NCI-H146 (cell line): ENCODE measurements around the gene NKX2-3.

ENCODE experiments used
- DNase-seq: peaks from one replicate; lab custom pipeline; 2025; lab: John Stamatoyannopoulos, UW

The NKX2-3 gene

GRCh38 chr10:99537989-99538917 is 5.5 kb downstream of the NKX2-3 start:
- DNase-seq: no peak

GRCh38 chr10:99539120-99539519 is 6.4 kb downstream of the NKX2-3 start:
- DNase-seq: no peak

DNA sequence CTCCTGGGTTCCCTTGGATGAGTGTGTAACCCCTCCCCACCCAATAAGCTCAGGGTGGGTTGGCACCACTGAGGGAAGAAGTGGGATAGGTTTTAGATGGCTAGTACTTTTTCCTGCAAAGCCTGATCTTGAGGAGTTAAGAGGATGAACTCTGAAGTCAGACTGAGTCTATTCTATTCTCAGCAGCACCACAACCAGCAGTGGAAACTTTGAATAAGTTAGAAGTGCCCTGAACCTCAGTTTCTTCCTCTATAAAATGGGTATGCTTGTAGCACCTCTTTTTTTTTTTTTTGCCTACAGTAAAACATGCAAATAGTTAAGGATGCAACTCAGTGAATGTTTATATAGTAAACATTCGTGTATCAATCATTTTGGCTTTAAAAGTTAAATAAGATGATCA is 7.1 kb downstream of the NKX2-3 start:
- no peak for DNase-seq

DNA sequence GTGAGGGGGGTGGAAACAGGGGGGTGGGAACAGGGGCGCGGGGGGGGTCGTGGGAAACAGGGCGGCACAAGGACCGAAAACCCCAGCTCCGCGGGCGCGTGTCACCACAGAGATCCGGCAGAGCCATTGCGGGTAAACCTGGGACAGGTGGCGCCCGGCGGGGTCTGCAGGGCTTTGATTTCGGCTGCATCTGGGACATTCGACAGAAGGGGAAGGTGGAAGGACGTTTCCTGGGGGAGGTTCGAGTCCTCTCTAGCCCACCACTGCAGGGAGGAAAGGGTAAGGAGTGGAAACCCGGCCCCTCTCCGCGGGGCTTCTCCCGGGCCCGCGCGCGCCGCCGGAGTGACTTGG is 7.5 kb downstream of the NKX2-3 start:
- DNase-seq: no peak

DNA sequence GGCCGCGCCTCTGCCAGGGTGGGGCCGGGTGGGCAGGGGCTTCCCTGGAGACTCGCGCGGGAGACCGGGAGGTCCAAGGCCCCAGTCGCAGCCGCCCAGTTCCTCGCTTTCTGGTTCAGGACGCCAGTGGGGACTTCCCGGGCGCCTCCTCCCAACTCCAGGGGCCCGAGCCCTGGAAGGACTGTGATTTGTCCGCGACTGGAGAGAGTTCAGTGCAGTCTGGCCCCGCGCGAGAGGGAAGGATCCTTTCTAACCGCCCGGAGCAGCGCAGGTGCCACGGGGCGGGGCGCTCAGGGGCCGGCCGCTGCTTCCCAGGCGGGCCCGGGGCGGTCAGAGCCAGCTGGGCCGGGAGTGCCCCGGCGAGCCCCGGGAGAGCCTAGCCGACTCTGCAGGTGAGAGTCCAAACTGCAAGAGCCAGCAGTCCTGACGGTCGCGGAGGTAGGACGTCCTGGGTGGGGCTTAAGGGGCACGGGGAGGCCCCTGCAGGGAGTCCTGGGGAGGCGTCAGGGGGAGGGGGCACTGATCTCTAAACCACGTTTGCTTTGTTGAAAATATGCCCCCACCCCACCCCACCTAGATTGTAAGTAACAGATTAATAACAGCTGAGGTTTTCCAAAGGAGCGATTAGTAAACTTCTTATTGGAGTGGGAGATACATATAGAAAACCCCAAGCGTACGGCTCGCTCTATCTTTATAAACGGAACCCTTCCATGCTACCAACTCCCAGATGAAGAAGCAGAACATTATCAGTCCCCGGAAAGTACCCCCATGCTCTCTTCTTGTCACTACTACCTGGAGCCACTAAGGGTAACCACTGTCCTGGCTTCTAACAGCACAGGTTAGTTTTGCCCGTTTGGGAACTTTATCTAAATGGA is 8.2 kb downstream of the NKX2-3 start:
- DNase-seq: peak; percentile 26

GRCh38 chr10:99544322-99544721 is 11.6 kb downstream of the NKX2-3 start:
- DNase-seq: no peak

DNA sequence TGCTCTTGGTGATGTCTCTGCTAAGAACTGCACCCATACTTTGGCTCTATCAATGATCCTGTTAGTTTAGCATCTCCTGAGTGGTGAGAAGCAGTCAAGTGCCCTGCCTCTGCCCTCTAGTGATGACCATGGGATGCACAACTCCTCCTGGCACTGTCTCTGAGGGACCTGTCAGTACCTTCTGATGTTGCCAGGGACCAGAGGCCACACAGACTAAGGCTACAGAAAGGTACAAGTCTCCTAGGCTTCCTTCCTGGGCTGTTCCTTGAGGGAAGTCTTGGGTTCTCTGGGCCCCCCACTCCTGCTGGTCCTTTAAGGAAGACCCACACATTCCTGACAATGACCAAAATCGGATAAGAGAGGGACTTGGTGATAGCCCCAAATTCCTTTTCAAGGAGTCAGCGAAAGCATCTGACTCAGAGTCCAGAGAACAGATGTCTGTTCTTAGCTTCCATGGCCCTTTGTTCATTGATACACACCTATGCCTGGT is 15.3 kb downstream of the NKX2-3 start:
- no peak for DNase-seq

- DNase-seq: peak; percentile 49
These were observed 18.4 kb downstream of the NKX2-3 start for GRCh38 chr10:99551158-99551557.

DNA sequence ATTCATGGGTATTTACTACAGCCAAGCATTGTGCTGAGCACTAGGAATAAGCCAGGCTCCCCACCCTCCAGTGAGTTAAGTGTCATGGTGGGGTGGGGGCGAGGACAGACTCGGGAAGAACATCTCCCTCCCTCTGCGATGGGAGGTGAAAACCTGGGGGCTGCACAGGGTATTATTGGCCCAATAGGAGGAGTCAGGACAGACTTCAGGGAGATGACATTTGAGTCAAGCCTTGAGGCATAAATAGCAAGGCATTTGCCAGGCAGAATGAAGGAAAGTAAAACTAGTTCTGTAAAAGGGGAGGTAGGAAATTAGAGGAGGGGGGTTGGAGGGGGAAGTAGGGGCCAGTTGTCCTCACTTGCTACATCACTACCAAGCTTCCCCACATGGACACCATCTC is 18.9 kb downstream of the NKX2-3 start:
- DNase-seq: no peak

DNA sequence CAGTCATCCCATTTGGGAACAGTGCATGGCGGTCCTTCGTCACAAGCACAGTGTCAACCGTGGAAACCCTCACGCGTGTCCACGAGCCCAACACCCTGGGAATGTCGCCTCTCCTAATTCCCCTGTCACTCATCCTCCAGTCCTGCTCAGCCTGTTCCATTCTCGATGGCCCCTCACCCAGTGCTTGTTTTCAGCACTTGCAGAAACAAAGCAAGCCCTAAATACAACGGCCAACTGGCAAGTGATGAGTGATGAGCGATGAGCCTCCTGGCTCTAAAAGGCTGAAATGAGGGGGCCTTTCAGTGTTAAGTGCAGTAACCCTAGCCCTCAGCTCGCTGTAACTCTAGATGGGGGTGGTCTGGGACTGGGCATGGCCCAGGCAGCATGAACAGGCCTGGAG is 22.6 kb downstream of the NKX2-3 start:
- DNase-seq: no peak

DNA sequence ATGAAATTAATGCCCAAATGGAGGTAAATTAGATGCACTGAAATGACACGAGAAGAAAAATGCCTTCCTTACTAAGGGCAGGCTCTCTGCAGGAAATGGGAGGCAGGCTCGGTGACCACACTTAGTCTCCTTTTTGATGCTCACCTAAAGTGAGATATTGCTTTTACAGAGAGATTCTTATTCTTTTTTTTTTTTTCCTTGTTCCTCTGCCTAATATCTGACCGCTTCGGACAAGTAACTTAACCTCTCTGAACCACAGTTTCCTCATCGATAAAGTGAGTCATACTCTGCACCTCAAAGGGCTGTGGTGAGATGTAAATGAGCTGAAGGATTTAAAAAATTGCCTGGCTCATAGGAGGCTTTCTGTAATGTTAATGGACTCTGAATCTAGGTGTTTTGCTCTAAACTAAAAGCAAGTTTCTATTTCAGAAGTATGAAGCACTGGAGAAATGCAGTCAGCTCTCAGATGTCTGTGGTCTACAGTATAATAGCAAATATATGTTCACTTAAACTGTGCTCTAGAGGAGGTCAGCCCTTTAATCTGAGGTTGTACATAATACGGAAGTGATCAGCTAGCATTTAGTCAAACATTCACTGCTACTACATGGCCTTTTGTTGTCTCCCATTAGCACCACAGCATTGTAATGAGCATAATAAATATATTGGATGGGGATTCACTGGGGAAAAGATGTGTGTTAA is 23.2 kb downstream of the NKX2-3 start:
- DNase-seq: no peak

DNA sequence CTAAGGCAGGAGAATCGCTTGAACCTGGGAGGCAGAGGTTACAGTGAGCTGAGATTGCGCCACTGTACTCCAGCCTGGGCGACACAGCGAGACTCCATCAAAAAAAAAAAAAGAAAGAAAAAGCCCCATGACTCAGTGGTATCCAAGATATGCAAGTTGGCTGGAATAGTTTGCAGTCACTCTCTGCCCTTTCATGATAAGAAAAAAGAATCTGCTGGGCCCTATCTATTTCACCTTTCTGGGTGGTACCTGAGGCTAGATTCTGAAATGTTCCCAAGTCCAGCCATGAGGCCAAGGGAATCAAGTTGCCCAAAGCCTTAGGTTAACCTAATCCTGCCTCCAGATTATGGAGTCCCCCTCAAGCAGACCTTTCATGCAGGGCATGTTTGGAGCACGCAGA is 24.3 kb downstream of the NKX2-3 start:
- DNase-seq: no peak

GRCh38 chr10:99558708-99559107 is 26.0 kb downstream of the NKX2-3 start:
- no peak for DNase-seq

DNA sequence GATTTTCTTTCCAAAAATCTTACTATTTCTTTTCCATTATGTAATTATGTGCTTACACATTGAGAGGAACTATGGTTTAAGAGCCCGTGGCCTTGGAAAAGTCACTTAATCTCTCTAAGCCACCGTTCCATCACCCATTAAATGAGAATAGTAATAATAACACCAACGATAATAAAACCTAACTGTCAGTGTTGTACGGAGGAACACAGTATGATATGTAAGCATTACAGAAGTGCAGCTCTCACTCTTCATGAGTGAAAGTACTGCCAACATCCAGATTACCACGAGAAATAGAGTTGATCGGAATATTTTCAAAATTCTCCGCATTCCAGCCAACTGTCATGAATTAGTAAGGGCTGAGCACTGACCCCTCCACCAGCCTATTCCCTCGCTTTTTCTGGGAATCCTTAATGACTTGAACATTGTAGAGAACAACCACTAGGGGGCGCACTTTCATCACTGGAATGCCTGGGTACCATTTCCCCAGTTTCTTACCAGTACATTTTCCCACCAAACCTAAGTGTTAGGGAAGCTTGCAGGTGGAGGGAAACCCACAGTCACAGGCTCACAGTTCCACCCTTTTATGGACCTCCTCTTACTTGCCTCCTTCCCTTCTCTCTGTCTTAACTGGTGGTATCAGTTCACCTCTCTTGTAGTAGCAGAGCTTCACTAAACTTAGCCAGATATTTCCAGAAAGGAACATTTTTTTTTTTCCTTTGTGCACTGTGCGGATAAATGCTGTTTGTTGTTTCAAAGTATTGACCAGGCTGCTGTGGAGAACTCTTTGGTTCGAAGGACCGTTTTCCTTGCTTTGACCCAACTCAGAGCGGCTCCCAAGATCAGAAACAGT is 27.8 kb downstream of the NKX2-3 start:
- DNase-seq: peak; percentile 62

- DNase-seq: no peak
These were observed 29.9 kb downstream of the NKX2-3 start for GRCh38 chr10:99562631-99563030.

DNA sequence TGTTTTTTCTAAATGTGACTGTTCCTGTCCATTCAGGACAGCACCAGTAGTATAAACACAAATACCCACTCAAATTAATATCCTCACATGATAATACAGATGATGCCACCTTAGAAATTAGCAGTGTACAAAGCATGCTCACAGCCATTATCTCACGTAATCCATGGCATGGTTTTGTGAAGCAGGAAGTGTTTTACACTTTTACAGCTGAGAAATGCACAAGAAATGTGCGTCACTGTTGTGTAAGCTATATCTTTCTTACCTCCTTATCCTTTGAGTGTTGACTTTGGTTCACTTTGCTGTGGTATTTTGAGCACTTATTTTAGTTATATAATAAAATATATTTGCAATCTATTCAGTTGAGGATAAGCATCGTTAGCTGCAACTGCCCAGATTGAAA is 31.6 kb downstream of the NKX2-3 start:
- no peak for DNase-seq

- no peak for DNase-seq
These were observed 32.4 kb downstream of the NKX2-3 start for GRCh38 chr10:99565166-99565565.

GRCh38 chr10:99569253-99569939 is 36.7 kb downstream of the NKX2-3 start:
- DNase-seq: no peak

DNA sequence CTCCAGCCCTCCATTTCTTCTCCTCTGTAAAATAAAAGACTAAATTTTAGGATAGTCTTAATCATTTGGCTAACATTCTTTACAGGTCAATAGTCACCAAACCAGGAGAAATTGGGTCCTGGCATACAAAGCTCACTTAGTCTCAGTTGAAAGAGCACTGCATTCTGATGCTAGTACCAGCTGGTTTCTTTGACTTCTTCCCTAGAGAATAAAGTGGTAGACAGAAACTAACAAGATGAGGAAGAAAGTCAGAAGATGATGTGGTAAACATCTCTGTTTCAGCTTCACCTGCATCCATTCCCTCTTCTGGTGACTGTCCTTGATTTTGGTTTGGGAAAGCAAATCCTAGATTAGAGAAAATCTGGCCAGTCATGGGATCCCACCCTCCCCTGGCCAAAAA is 37.2 kb downstream of the NKX2-3 start:
- no peak for DNase-seq

- no peak for DNase-seq
These were observed 39.1 kb downstream of the NKX2-3 start for GRCh38 chr10:99571816-99572215.

DNA sequence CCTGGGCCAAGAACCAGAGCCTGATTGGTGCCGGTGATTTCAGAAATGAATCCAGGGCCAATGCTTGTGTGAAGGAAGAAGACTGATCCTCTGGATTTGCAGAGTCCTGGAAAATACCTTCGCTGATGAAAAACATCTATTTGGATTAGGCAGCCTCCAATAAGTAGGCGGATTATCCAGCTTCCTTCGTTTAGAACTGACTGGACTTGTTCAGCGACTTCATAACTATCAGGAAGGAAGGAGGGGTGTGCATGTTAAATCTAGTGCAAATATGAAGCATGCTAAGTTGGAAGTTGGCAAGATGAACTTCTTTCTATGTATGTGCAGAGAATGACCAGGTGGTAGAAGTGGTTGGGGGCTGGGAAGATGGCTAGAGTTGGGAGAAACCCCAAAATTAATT is 41.0 kb downstream of the NKX2-3 start:
- DNase-seq: no peak
